ENCODE measurements around the gene JSRP1.

GRCh38 chr19:2229103-2230032, 26.8 kb downstream of the JSRP1 start:
- TF ChIP-seq CTCF (IDR thresholded peaks at IDR 0.05), result no peak
- TF ChIP-seq POLR2A (IDR thresholded peaks at IDR 0.05), result no peak
